B cell (primary cell): ENCODE results near the gene PLPPR2. TPM values are rescaled to one million over a fixed set of nuclear protein-coding genes. Genes with fewer than 3 reads are reported as not detected.

ENCODE experiments used
- ATAC-seq: fragments of 200-7000 bp; cut with Tn5 transposase; one replicate; pipeline ENCODE4 v1.10.0; 2021; ENCODE audit warnings: low read depth, mild to moderate bottlenecking, moderate number of reproducible peaks, moderate library complexity
- CTCF ChIA-PET: fragments of 350-600 bp; sonication (Branson Sonifier 250); formaldehyde crosslinking; loops from one replicate; lab custom pipeline; 2021; ENCODE audit warnings: antibody characterized with exemption, inconsistent platforms; lab: Charles Lee
- POLR2A ChIA-PET: fragments of 350-600 bp; sonication (Branson Sonifier 250); formaldehyde crosslinking; loops from one replicate; lab custom pipeline; 2021; ENCODE audit warnings: antibody characterized with exemption; lab: Charles Lee
- DNase-seq: peaks from one replicate; pipeline ENCODE4 v3.0.0; 2013
- H2AFZ ChIP-seq: 2 replicates; pipeline ENCODE4 v1.6.1; 2012; ENCODE audit warnings: mild to moderate bottlenecking, low read depth, low read length; ENCODE audit not compliant: insufficient read depth, poor library complexity, severe bottlenecking
- H3K27ac ChIP-seq, 2 donors: 1 replicate in 1 of 2; 2 replicates in 1 of 2; pipeline ENCODE4 v1.5.1; 2012 to 2013; ENCODE audit warnings: low read length in 2 of 2, mild to moderate bottlenecking in 2 of 2, moderate library complexity in 1 of 2
- H3K27me3 ChIP-seq, 4 experiments: fragments of 200-600 bp in 1 of 4; sonication (generic) in 1 of 4; replicated peaks in 1 of 4; 1 replicate in 2 of 4; 2 replicates in 2 of 4; pipeline versions ENCODE4 v1.6.1 to v1.7.0; 2013 to 2016; ENCODE audit warnings: low read length in 3 of 4, mild to moderate bottlenecking in 2 of 4, mixed read lengths in 1 of 4, moderate library complexity in 1 of 4; ENCODE audit not compliant: insufficient read depth in 4 of 4, control insufficient read depth in 3 of 4; ENCODE audit errors: control extremely low read depth in 1 of 4
- H3K36me3 ChIP-seq, 2 experiments: replicated peaks in 1 of 2; 1 replicate in 1 of 2; 2 replicates in 1 of 2; pipeline versions ENCODE4 v1.6.1 to v1.7.1; 2013; ENCODE audit warnings: low read length in 1 of 2; ENCODE audit not compliant: insufficient read depth in 2 of 2, control insufficient read depth in 1 of 2; ENCODE audit errors: control extremely low read depth in 1 of 2, extremely low read depth in 1 of 2
- H3K4me1 ChIP-seq, 2 donors: fragments of 200-600 bp in 1 of 2; sonication (generic) in 1 of 2; 1 replicate in 1 of 2; 2 replicates in 1 of 2; pipeline versions ENCODE4 v1.5.1 to v1.6.1; 2013 to 2017; ENCODE audit warnings: low read length in 2 of 2; ENCODE audit not compliant: control insufficient read depth in 2 of 2, insufficient read depth in 2 of 2
- H3K4me2 ChIP-seq: replicated peaks from 2 replicates; pipeline ENCODE3; 2012; ENCODE audit warnings: mild to moderate bottlenecking, low read depth, low read length; ENCODE audit not compliant: poor library complexity, severe bottlenecking
- H3K4me3 ChIP-seq, 5 experiments: fragments of 200-600 bp in 1 of 5; sonication (generic) in 1 of 5; 1 replicate in 3 of 5; 2 replicates in 2 of 5; pipeline versions ENCODE4 v1.5.1 to v1.7.0; 2011 to 2016; ENCODE audit warnings: low read length in 4 of 5, mild to moderate bottlenecking in 4 of 5, low read depth in 2 of 5, control low read depth in 1 of 5, moderate library complexity in 1 of 5; ENCODE audit not compliant: insufficient read depth in 1 of 5; ENCODE audit errors: control extremely low read depth in 1 of 5, extremely low read depth in 1 of 5
- H3K79me2 ChIP-seq: fragments of 200-600 bp; sonication (generic); one replicate; pipeline ENCODE4 v1.6.0; 2016; ENCODE audit warnings: low read length; ENCODE audit not compliant: control insufficient read depth, insufficient read depth
- H3K9ac ChIP-seq: fragments of 200-600 bp; sonication (generic); 2 replicates; pipeline ENCODE4 v1.6.1; 2017; ENCODE audit warnings: mild to moderate bottlenecking, low read length, moderate library complexity
- H3K9me3 ChIP-seq, 3 donors: one replicate each; pipeline versions ENCODE4 v1.6.1 to v1.7.1; 2013; ENCODE audit warnings: low read length in 2 of 3; ENCODE audit not compliant: control insufficient read depth in 2 of 3, insufficient read depth in 1 of 3; ENCODE audit errors: control extremely low read depth in 1 of 3
- H4K20me1 ChIP-seq: 2 replicates; pipeline ENCODE4 v1.6.0; 2012; ENCODE audit warnings: mild to moderate bottlenecking, low read length; ENCODE audit not compliant: insufficient read depth, control insufficient read depth, poor library complexity, severe bottlenecking
- H3K27ac Mint-ChIP-seq: one replicate; pipeline ENCODE4 v1.8.0; 2021; ENCODE audit warnings: mixed read lengths
- H3K27me3 Mint-ChIP-seq: one replicate; pipeline ENCODE4 v1.8.0; 2021; ENCODE audit warnings: mixed read lengths
- H3K4me1 Mint-ChIP-seq: one replicate; pipeline ENCODE4 v1.8.0; 2021; ENCODE audit warnings: mixed read lengths
- H3K4me3 Mint-ChIP-seq: one replicate; pipeline ENCODE4 v1.8.0; 2021; ENCODE audit warnings: mixed read lengths
- H3K9me3 Mint-ChIP-seq: one replicate; pipeline ENCODE4 v1.8.0; 2022; ENCODE audit warnings: mixed read lengths; ENCODE audit not compliant: insufficient read depth
- EZH2 ChIP-seq: IDR thresholded peaks from 2 replicates; pipeline ENCODE4 v1.6.1; 2012; ENCODE audit warnings: borderline replicate concordance, low read depth, mild to moderate bottlenecking, moderate library complexity, low read length; ENCODE audit not compliant: insufficient read depth, poor library complexity, severe bottlenecking
- WGBS: methylation state at CpG from one replicate; pipeline ENCODE4 v1.1.5; 2013; ENCODE audit warnings: missing lambda C conversion rate; ENCODE audit not compliant: insufficient coverage; 5-methylcytosine and 5-hydroxymethylcytosine counted together
- intact Hi-C: fragments of 100-400 bp; cut with micrococcal nuclease; formaldehyde crosslinking; loops from one replicate; pipeline ENCODE4 v1.10.0; 2022
- polyA plus RNA-seq: library from polyadenylated mRNA; depleted of rRNA; stranded (reverse); fragments of >200 nt; gene quantifications from 2 replicates; pipeline ENCODE4 v1.2.3, GENCODE V29; 2012
- total RNA-seq, 2 donors: library from RNA; stranded (reverse); fragments of 120-200 nt in 1 of 2; gene quantifications; 1 replicate in 1 of 2; 2 replicates in 1 of 2; pipeline versions ENCODE4 v1.2.3 to v1.2.4, GENCODE V29; 2013 to 2022
- TF ChIP-seq, protein P1 (sequence below): fragments of 200-600 bp; IDR thresholded peaks from one replicate; pipeline ENCODE4 v1.8.0; 2022; ENCODE audit warnings: antibody characterized with exemption, mild to moderate bottlenecking

Gene PLPPR2
- total and polyA plus RNA-seq, 2 donors (not counting 1 experiment from before 2014, with no cell fraction given), result 3.8 to 11.1 TPM

DNA sequence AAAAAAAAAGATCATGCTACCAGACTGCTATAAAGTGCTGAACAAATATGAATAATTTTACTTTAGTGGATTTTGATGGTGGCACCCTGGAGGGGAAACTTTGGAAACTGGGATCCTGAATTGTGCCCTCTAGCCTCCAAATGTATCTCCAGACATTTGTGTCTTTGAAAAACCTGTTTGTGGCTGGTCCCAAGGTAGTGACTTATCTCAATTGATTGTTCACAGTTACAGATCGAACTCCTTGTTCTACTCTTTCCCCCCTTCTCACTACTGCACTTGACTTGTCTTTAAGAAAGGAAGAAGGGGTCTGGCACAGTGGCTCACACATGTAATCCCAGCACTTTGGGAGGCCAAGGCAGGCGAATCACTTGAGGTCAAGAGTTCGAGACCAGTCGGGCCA, 53.4 kb downstream of the PLPPR2 start:
- H3K27me3 ChIP-seq, result peaks cover 0 to 26% (median 5%) of the 10 kb centered on the region in 4 experiments
- H2AFZ ChIP-seq, result no peak overlapping the region
- ChIA-PET CTCF (no interaction called here), POLR2A (no interaction called here)
- H3K79me2 ChIP-seq, result no peaks in the 10 kb centered on the region
- intact Hi-C loops, result no loop called here
- H3K4me1 ChIP-seq, result peaks cover 5 to 7% of the 10 kb centered on the region in 2 donors
- Mint-ChIP-seq H3K4me1 (peaks cover 3% of the 10 kb centered on the region), H3K27me3 (peaks cover 13% of the 10 kb centered on the region), H3K9me3 (no peaks in the 10 kb centered on the region), H3K4me3 (no peak overlapping the region), H3K27ac (no peak overlapping the region)
- DNase-seq (no peak), ATAC-seq (no peak)
- no peak overlapping the region for H3K4me3 ChIP-seq
- no peak overlapping the region for H3K27ac ChIP-seq
- no peak overlapping the region for H3K4me2 ChIP-seq
- no peak overlapping the region for H3K9ac ChIP-seq
- 91% methylated on average over 3 of the region's 4 CpGs for WGBS
- H4K20me1 ChIP-seq, result no peaks in the 10 kb centered on the region
- TF ChIP-seq EZH2, result no peak
- TF ChIP-seq, protein P1, sequence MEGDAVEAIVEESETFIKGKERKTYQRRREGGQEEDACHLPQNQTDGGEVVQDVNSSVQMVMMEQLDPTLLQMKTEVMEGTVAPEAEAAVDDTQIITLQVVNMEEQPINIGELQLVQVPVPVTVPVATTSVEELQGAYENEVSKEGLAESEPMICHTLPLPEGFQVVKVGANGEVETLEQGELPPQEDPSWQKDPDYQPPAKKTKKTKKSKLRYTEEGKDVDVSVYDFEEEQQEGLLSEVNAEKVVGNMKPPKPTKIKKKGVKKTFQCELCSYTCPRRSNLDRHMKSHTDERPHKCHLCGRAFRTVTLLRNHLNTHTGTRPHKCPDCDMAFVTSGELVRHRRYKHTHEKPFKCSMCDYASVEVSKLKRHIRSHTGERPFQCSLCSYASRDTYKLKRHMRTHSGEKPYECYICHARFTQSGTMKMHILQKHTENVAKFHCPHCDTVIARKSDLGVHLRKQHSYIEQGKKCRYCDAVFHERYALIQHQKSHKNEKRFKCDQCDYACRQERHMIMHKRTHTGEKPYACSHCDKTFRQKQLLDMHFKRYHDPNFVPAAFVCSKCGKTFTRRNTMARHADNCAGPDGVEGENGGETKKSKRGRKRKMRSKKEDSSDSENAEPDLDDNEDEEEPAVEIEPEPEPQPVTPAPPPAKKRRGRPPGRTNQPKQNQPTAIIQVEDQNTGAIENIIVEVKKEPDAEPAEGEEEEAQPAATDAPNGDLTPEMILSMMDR, result no peak
- no peaks in the 10 kb centered on the region for H3K36me3 ChIP-seq
- H3K9me3 ChIP-seq, result no peaks in the 10 kb centered on the region

GRCh38 chr19:11410682-11411081, 55.5 kb downstream of the PLPPR2 start:
- H3K4me3 ChIP-seq, result no peak overlapping the region
- H3K27me3 Mint-ChIP-seq, result peaks cover 13% of the 10 kb centered on the region
- H4K20me1 ChIP-seq, result no peaks in the 10 kb centered on the region
- intact Hi-C loops, result no loop called here
- H3K9me3 ChIP-seq, result no peaks in the 10 kb centered on the region
- H3K4me1 Mint-ChIP-seq, result peaks cover 3% of the 10 kb centered on the region
- ATAC-seq (no peak), DNase-seq (no peak)
- ChIA-PET POLR2A (no interaction called here), CTCF (no interaction called here)
- H3K4me2 ChIP-seq, result no peak overlapping the region
- H3K36me3 ChIP-seq, result no peaks in the 10 kb centered on the region
- H2AFZ ChIP-seq, result no peak overlapping the region
- 88% methylated on average over 6 of the region's 8 CpGs for WGBS
- H3K4me3 Mint-ChIP-seq, result no peak overlapping the region
- no peaks in the 10 kb centered on the region for H3K9me3 Mint-ChIP-seq
- no peak for TF ChIP-seq EZH2
- TF ChIP-seq, protein P1, result no peak
- H3K79me2 ChIP-seq, result no peaks in the 10 kb centered on the region
- H3K27me3 ChIP-seq, result peaks cover 0 to 26% (median 5%) of the 10 kb centered on the region in 4 experiments
- H3K27ac Mint-ChIP-seq, result no peak overlapping the region
- no peak overlapping the region for H3K27ac ChIP-seq
- peaks cover 5 to 7% of the 10 kb centered on the region in 2 donors for H3K4me1 ChIP-seq
- H3K9ac ChIP-seq, result no peak overlapping the region
